Kidney epithelial cell (primary cell): ENCODE measurements around the gene DHRS1. TPM values are rescaled to one million over a fixed set of nuclear protein-coding genes. Genes with fewer than 3 reads are reported as not detected.

Source experiments
- DNase-seq: peaks from one replicate; pipeline ENCODE4 v3.0.0-alpha.2; 2010; ENCODE audit warnings: low read depth
- H3K27me3 ChIP-seq: 2 replicates; pipeline ENCODE4 v1.6.0; 2011; ENCODE audit warnings: low read length; ENCODE audit not compliant: control insufficient read depth, insufficient read depth
- H3K36me3 ChIP-seq: 2 replicates; pipeline ENCODE4 v1.5.1; 2011; ENCODE audit warnings: low read length; ENCODE audit not compliant: control insufficient read depth, insufficient read depth
- H3K4me3 ChIP-seq: 2 replicates; pipeline ENCODE4 v1.5.1; 2011; ENCODE audit warnings: low read depth, mild to moderate bottlenecking, control low read depth, low read length
- CTCF ChIP-seq: IDR thresholded peaks from 2 replicates; pipeline ENCODE4 v1.5.1; 2011; ENCODE audit warnings: mild to moderate bottlenecking, moderate library complexity, low read length, control low read depth, inconsistent platforms; ENCODE audit not compliant: insufficient read depth, poor library complexity, severe bottlenecking
- total RNA-seq: library from RNA; depleted of rRNA; stranded (reverse); fragments of >200 nt; gene quantifications from 2 replicates; pipeline ENCODE4 v1.2.3, GENCODE V29; 2015

The DHRS1 gene
- total RNA-seq, 1 donor from 2014 or later: 44.9 TPM

GRCh38 chr14:24298892-24299254 is 707 bp downstream of the DHRS1 start:
- TF ChIP-seq CTCF: no peak
- peak; percentile 48 for DNase-seq
- Histone ChIP-seq H3K36me3 (peaks cover 1% of the 10 kb centered on the region), H3K4me3 (peak overlapping the region; percentile 94), H3K27me3 (no peaks in the 10 kb centered on the region)

- Histone ChIP-seq H3K4me3 (no peak overlapping the region), H3K27me3 (no peaks in the 10 kb centered on the region), H3K36me3 (peaks cover 1% of the 10 kb centered on the region)
- TF ChIP-seq CTCF: peak; percentile 60
- no peak for DNase-seq
Observed at GRCh38 chr14:24297190-24297964, 2.2 kb downstream of the DHRS1 start.

GRCh38 chr14:24296341-24297157 is 3.0 kb downstream of the DHRS1 start:
- Histone ChIP-seq H3K27me3 (no peaks in the 10 kb centered on the region), H3K36me3 (no peaks in the 10 kb centered on the region), H3K4me3 (no peak overlapping the region)
- DNase-seq: peak; percentile 85
- peak; percentile 80 for TF ChIP-seq CTCF

- no peak for DNase-seq
- Histone ChIP-seq H3K27me3 (no peaks in the 10 kb centered on the region), H3K36me3 (peaks cover 1% of the 10 kb centered on the region), H3K4me3 (no peak overlapping the region)
- TF ChIP-seq CTCF: no peak
Observed at GRCh38 chr14:24293525-24293924, 6.1 kb downstream of the DHRS1 start.

- H3K27me3 ChIP-seq: no peaks in the 10 kb centered on the region
- DNase-seq: no peak
- no peak for TF ChIP-seq CTCF
- H3K4me3 ChIP-seq: no peak overlapping the region
- H3K36me3 ChIP-seq: peaks cover 1% of the 10 kb centered on the region
Observed at GRCh38 chr14:24292118-24292807, 7.3 kb downstream of the DHRS1 start.
